ENCODE measurements around the gene TJP3. TPM values are rescaled to one million over a fixed set of nuclear protein-coding genes. Genes with fewer than 3 reads are reported as not detected.

TJP3 gene
- total RNA-seq, 1 experiment from 2014 or later = not detected

- no peak for DNase-seq
- Histone ChIP-seq H3K9ac (ENCODE audit: low read length) (no peak overlapping the region), H2AFZ (ENCODE audit: low read length) (no peak overlapping the region), H3K27me3 (ENCODE audit: low read length) (no peaks in the 10 kb centered on the region), H3K79me2 (ENCODE audit: low read length) (no peaks in the 10 kb centered on the region), H3K4me3 (ENCODE audit: low read length) (no peak overlapping the region), H3K9me2 (replicated peaks; ENCODE audit: insufficient read depth, low read length) (no peaks in the 10 kb centered on the region), H3K36me3 (ENCODE audit: insufficient read depth, low read length) (no peaks in the 10 kb centered on the region), H4K20me1 (ENCODE audit: insufficient read depth, low read depth, low read length) (no peaks in the 10 kb centered on the region), H3K9me3 (ENCODE audit: low read length) (no peaks in the 10 kb centered on the region), H3K4me1 (ENCODE audit: low read length) (no peaks in the 10 kb centered on the region), H3K27ac (ENCODE audit: low read length) (no peak overlapping the region), H3K4me2 (ENCODE audit: low read depth, low read length, poor library complexity, severe bottlenecking) (no peak overlapping the region)
Measured at GRCh38 chr19:3721887-3722442, 13.8 kb downstream of the TJP3 start.

DNA sequence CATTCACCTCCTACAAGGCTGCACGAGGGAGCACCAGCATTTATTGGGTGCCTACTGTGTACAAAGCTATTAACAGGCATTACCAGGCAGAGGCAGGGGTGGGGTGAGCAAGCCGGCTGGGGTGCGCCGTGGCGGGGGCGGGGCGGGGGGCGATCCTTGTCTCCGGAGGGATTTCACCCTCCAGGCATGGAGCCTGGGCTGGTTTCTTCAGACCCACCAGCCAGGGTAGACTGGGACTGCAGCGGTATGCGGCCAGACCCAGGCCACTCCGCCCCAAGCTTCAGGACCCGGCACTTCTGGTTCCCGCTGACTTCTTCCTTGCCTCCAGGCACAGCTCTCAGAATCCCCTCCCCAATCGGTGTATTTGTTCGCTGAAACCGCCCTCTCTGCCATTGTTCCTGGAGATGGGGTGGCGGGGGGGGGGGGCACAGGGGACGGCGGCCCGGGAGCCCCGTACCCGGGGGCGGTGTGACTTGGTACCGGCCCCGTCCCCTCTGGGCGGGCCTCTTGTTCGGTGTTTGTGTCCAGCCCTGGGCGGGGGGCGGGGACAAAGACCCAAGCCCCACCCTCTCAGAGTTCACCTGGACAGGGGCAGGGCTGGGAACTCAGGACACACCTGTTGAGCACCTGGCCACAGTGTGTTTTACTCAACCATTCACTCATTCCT lies 14.4 kb downstream of the TJP3 start:
- DNase-seq = no peak
- Histone ChIP-seq H3K4me1 (ENCODE audit: low read length) (no peaks in the 10 kb centered on the region), H2AFZ (ENCODE audit: low read length) (no peak overlapping the region), H3K4me2 (ENCODE audit: low read depth, low read length, poor library complexity, severe bottlenecking) (no peak overlapping the region), H3K79me2 (ENCODE audit: low read length) (no peaks in the 10 kb centered on the region), H3K27me3 (ENCODE audit: low read length) (no peaks in the 10 kb centered on the region), H3K9me2 (replicated peaks; ENCODE audit: insufficient read depth, low read length) (no peaks in the 10 kb centered on the region), H3K9ac (ENCODE audit: low read length) (no peak overlapping the region), H3K36me3 (ENCODE audit: insufficient read depth, low read length) (no peaks in the 10 kb centered on the region), H4K20me1 (ENCODE audit: insufficient read depth, low read depth, low read length) (no peaks in the 10 kb centered on the region), H3K27ac (ENCODE audit: low read length) (no peak overlapping the region), H3K9me3 (ENCODE audit: low read length) (no peaks in the 10 kb centered on the region), H3K4me3 (ENCODE audit: low read length) (no peak overlapping the region)

GRCh38 chr19:3723110-3723488 lies 14.9 kb downstream of the TJP3 start:
- Histone ChIP-seq H3K27me3 (ENCODE audit: low read length) (no peaks in the 10 kb centered on the region), H3K9ac (ENCODE audit: low read length) (no peak overlapping the region), H3K9me3 (ENCODE audit: low read length) (no peaks in the 10 kb centered on the region), H3K36me3 (ENCODE audit: insufficient read depth, low read length) (no peaks in the 10 kb centered on the region), H3K4me3 (ENCODE audit: low read length) (no peak overlapping the region), H3K9me2 (replicated peaks; ENCODE audit: insufficient read depth, low read length) (no peaks in the 10 kb centered on the region), H3K4me1 (ENCODE audit: low read length) (no peaks in the 10 kb centered on the region), H3K79me2 (ENCODE audit: low read length) (no peaks in the 10 kb centered on the region), H2AFZ (ENCODE audit: low read length) (no peak overlapping the region), H3K4me2 (ENCODE audit: low read depth, low read length, poor library complexity, severe bottlenecking) (no peak overlapping the region), H3K27ac (ENCODE audit: low read length) (no peak overlapping the region), H4K20me1 (ENCODE audit: insufficient read depth, low read depth, low read length) (no peaks in the 10 kb centered on the region)
- no peak for DNase-seq

GRCh38 chr19:3723883-3724282 lies 15.7 kb downstream of the TJP3 start:
- Histone ChIP-seq H3K9me3 (ENCODE audit: low read length) (no peaks in the 10 kb centered on the region), H3K36me3 (ENCODE audit: insufficient read depth, low read length) (no peaks in the 10 kb centered on the region), H3K9ac (ENCODE audit: low read length) (no peak overlapping the region), H4K20me1 (ENCODE audit: insufficient read depth, low read depth, low read length) (no peaks in the 10 kb centered on the region), H3K27me3 (ENCODE audit: low read length) (no peaks in the 10 kb centered on the region), H3K4me3 (ENCODE audit: low read length) (no peak overlapping the region), H3K4me2 (ENCODE audit: low read depth, low read length, poor library complexity, severe bottlenecking) (no peak overlapping the region), H3K9me2 (replicated peaks; ENCODE audit: insufficient read depth, low read length) (no peaks in the 10 kb centered on the region), H3K27ac (ENCODE audit: low read length) (no peak overlapping the region), H2AFZ (ENCODE audit: low read length) (no peak overlapping the region), H3K79me2 (ENCODE audit: low read length) (no peaks in the 10 kb centered on the region), H3K4me1 (ENCODE audit: low read length) (no peaks in the 10 kb centered on the region)
- DNase-seq = no peak

DNA sequence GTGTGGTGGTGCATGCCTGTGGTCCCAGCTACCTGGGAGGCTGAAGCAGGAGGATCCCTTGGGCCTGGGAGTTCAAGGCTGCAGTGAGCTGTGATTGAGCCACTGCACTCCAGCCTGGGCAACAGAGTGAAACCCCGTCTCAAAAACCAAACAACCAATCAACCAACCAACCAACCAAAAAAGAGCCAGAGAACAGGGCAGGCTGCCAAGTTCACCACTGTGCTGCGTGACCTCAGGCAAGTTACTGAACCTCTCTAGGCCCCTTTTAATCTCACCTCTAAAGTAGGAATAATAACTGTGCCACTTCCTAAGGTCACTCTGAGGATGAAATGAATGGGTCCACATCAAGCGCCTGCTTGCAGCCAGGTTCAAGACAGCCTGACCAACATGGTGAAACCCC lies 16.9 kb downstream of the TJP3 start:
- Histone ChIP-seq H2AFZ (ENCODE audit: low read length) (no peak overlapping the region), H4K20me1 (ENCODE audit: insufficient read depth, low read depth, low read length) (no peaks in the 10 kb centered on the region), H3K27ac (ENCODE audit: low read length) (no peak overlapping the region), H3K4me1 (ENCODE audit: low read length) (no peaks in the 10 kb centered on the region), H3K4me2 (ENCODE audit: low read depth, low read length, poor library complexity, severe bottlenecking) (no peak overlapping the region), H3K9ac (ENCODE audit: low read length) (no peak overlapping the region), H3K36me3 (ENCODE audit: insufficient read depth, low read length) (no peaks in the 10 kb centered on the region), H3K9me2 (replicated peaks; ENCODE audit: insufficient read depth, low read length) (no peaks in the 10 kb centered on the region), H3K4me3 (ENCODE audit: low read length) (no peak overlapping the region), H3K9me3 (ENCODE audit: low read length) (no peaks in the 10 kb centered on the region), H3K27me3 (ENCODE audit: low read length) (no peaks in the 10 kb centered on the region), H3K79me2 (ENCODE audit: low read length) (no peaks in the 10 kb centered on the region)
- DNase-seq = no peak

DNA sequence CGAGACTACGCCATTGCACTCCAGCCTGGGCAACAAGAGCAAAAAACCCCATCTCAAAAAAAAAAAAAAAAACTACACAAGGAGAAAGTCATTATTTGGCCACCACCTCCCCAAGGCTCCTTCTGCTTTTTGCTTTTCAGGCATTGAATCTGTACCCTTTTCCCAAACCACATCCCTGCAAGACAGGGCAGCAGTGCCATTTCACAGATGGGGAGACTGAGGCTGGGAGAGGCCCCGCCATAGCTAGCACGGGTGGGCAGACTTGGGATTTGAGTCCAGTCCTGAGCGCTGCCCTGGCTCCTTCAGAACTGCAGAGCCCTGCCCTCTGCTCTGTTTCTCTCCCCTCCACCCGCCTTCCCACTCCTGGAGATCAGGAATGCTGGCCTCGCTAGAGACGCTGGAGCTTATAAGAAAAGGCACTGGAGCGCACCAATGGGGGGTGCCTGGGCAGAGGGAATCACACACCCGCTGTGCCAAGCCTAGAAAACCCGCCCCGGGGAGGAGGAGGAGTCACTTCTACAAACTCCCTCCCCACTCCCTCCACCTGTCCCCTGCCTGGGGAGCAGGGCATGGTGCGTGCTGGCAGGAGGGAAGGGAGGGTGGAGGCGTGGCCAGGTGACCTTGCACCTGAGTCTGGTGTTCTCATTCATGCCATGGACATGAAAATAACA lies 17.6 kb downstream of the TJP3 start:
- Histone ChIP-seq H3K4me3 (ENCODE audit: low read length) (no peak overlapping the region), H4K20me1 (ENCODE audit: insufficient read depth, low read depth, low read length) (no peaks in the 10 kb centered on the region), H3K27ac (ENCODE audit: low read length) (no peak overlapping the region), H3K79me2 (ENCODE audit: low read length) (no peaks in the 10 kb centered on the region), H2AFZ (ENCODE audit: low read length) (no peak overlapping the region), H3K9me2 (replicated peaks; ENCODE audit: insufficient read depth, low read length) (no peaks in the 10 kb centered on the region), H3K27me3 (ENCODE audit: low read length) (no peaks in the 10 kb centered on the region), H3K4me1 (ENCODE audit: low read length) (no peaks in the 10 kb centered on the region), H3K9me3 (ENCODE audit: low read length) (no peaks in the 10 kb centered on the region), H3K36me3 (ENCODE audit: insufficient read depth, low read length) (no peaks in the 10 kb centered on the region), H3K4me2 (ENCODE audit: low read depth, low read length, poor library complexity, severe bottlenecking) (no peak overlapping the region), H3K9ac (ENCODE audit: low read length) (no peak overlapping the region)
- DNase-seq = no peak

- Histone ChIP-seq H3K27ac (ENCODE audit: low read length) (no peak overlapping the region), H3K4me1 (ENCODE audit: low read length) (no peaks in the 10 kb centered on the region), H3K36me3 (ENCODE audit: insufficient read depth, low read length) (no peaks in the 10 kb centered on the region), H4K20me1 (ENCODE audit: insufficient read depth, low read depth, low read length) (no peaks in the 10 kb centered on the region; the same call in 1 of the 2 replicates), H3K9me3 (ENCODE audit: low read length) (no peaks in the 10 kb centered on the region), H3K4me2 (ENCODE audit: low read depth, low read length, poor library complexity, severe bottlenecking) (no peak overlapping the region), H3K9me2 (replicated peaks; ENCODE audit: insufficient read depth, low read length) (no peaks in the 10 kb centered on the region), H3K4me3 (ENCODE audit: low read length) (no peak overlapping the region), H3K79me2 (ENCODE audit: low read length) (no peaks in the 10 kb centered on the region), H3K27me3 (ENCODE audit: low read length) (no peaks in the 10 kb centered on the region), H3K9ac (ENCODE audit: low read length) (no peak overlapping the region), H2AFZ (ENCODE audit: low read length) (no peak overlapping the region)
- DNase-seq = no peak
Measured at GRCh38 chr19:3730457-3730958, 22.3 kb downstream of the TJP3 start.

- Histone ChIP-seq H3K4me1 (ENCODE audit: low read length) (no peaks in the 10 kb centered on the region), H3K4me2 (ENCODE audit: low read depth, low read length, poor library complexity, severe bottlenecking) (no peak overlapping the region), H2AFZ (ENCODE audit: low read length) (no peak overlapping the region)
Measured at GRCh38 chr19:3732108-3732507, 23.9 kb downstream of the TJP3 start.

More at GRCh38 chr19:3732108-3732507, 23.9 kb downstream of the TJP3 start:
- Histone ChIP-seq H3K9me3 (ENCODE audit: low read length) (no peaks in the 10 kb centered on the region), H3K9ac (ENCODE audit: low read length) (no peak overlapping the region), H3K79me2 (ENCODE audit: low read length) (no peaks in the 10 kb centered on the region), H3K27me3 (ENCODE audit: low read length) (no peaks in the 10 kb centered on the region), H3K36me3 (ENCODE audit: insufficient read depth, low read length) (no peaks in the 10 kb centered on the region), H3K4me3 (ENCODE audit: low read length) (no peak overlapping the region), H3K9me2 (replicated peaks; ENCODE audit: insufficient read depth, low read length) (no peaks in the 10 kb centered on the region), H3K27ac (ENCODE audit: low read length) (no peak overlapping the region), H4K20me1 (ENCODE audit: insufficient read depth, low read depth, low read length) (no peaks in the 10 kb centered on the region; the same call in 1 of the 2 replicates)
- no peak for DNase-seq

Measured in Karpas-422 (cell line).